Smooth muscle cell (in vitro differentiated cells): Measurements from ENCODE around the gene MRPL10. TPM values are rescaled to one million over a fixed set of nuclear protein-coding genes. Genes with fewer than 3 reads are reported as not detected.

Experiments used
- DNase-seq: peaks from one replicate; lab custom pipeline; 2025; ENCODE audit not compliant: unreplicated experiment; lab: John Stamatoyannopoulos, UW
- H2AFZ ChIP-seq: fragments of 200-600 bp; sonication (generic); 2 replicates; pipeline ENCODE4 v1.6.0; 2016; ENCODE audit warnings: antibody characterized with exemption, low read depth, mild to moderate bottlenecking
- H3F3A ChIP-seq: fragments of 200-600 bp; sonication (generic); 2 replicates; pipeline ENCODE4 v1.6.0; 2017; ENCODE audit warnings: antibody characterized with exemption, low read depth
- H3K27ac ChIP-seq: fragments of 200-600 bp; sonication (generic); 2 replicates; pipeline ENCODE4 v1.5.1; 2016; ENCODE audit warnings: low read depth, mild to moderate bottlenecking
- H3K27me3 ChIP-seq: fragments of 200-600 bp; sonication (generic); 2 replicates; pipeline ENCODE4 v1.6.1; 2016; ENCODE audit warnings: low read depth, mild to moderate bottlenecking
- H3K36me3 ChIP-seq: fragments of 200-600 bp; sonication (generic); 2 replicates; pipeline ENCODE4 v1.5.1; 2016; ENCODE audit warnings: low read depth
- H3K4me1 ChIP-seq: fragments of 200-600 bp; sonication (generic); 2 replicates; pipeline ENCODE4 v1.5.1; 2016; ENCODE audit warnings: low read depth
- H3K4me2 ChIP-seq: fragments of 200-600 bp; sonication (generic); 2 replicates; pipeline ENCODE4 v1.6.0; 2016; ENCODE audit warnings: mild to moderate bottlenecking
- H3K4me3 ChIP-seq: fragments of 200-600 bp; sonication (generic); 2 replicates; pipeline ENCODE4 v1.5.1; 2016; ENCODE audit warnings: mild to moderate bottlenecking
- H3K79me2 ChIP-seq: fragments of 200-600 bp; sonication (generic); 2 replicates; pipeline ENCODE4 v1.6.0; 2016; ENCODE audit warnings: low read depth, mild to moderate bottlenecking
- H3K9ac ChIP-seq: fragments of 200-600 bp; sonication (generic); 2 replicates; pipeline ENCODE4 v1.6.0; 2016; ENCODE audit warnings: low read depth
- H3K9me3 ChIP-seq: fragments of 200-600 bp; sonication (generic); replicated peaks from 2 replicates; pipeline ENCODE4 v1.5.1; 2016; ENCODE audit warnings: low read depth
- H4K20me1 ChIP-seq: fragments of 200-600 bp; sonication (generic); 2 replicates; pipeline ENCODE4 v1.6.0; 2016; ENCODE audit warnings: low read depth
- CTCF ChIP-seq: fragments of 200-600 bp; sonication (generic); IDR thresholded peaks from 2 replicates; pipeline ENCODE4 v1.5.1; 2017; ENCODE audit warnings: borderline replicate concordance, mild to moderate bottlenecking, antibody characterized with exemption; ENCODE audit not compliant: insufficient read depth, poor library complexity, severe bottlenecking
- WGBS: methylation state at CpG from one replicate; pipeline ENCODE4 v1.1.7; 2016; ENCODE audit warnings: low lambda C conversion rate; 5-methylcytosine and 5-hydroxymethylcytosine counted together
- polyA plus RNA-seq: library from polyadenylated mRNA; unstranded; fragments of >200 nt; fragmentation: Nextera tagmentation; extraction: Ambion mirVana; gene quantifications from 2 replicates; pipeline ENCODE4 v1.2.1, GENCODE V29; 2016
- total RNA-seq: library from RNA; depleted of rRNA; stranded (reverse); fragments of >200 nt; gene quantifications from 2 replicates; pipeline ENCODE4 v1.2.3, GENCODE V29; 2014

MRPL10 gene
- total and polyA plus RNA-seq, 2 experiments from 2014 or later: 24.0 to 36.6 TPM

GRCh38 chr17:47822785-47823184 is 8.6 kb downstream of the MRPL10 start:
- Histone ChIP-seq H3K27ac (no peak overlapping the region), H3K9ac (no peak overlapping the region), H3K79me2 (no peaks in the 10 kb centered on the region), H3K4me2 (no peak overlapping the region), H3K4me3 (no peak overlapping the region), H3K27me3 (no peaks in the 10 kb centered on the region), H3K36me3 (no peaks in the 10 kb centered on the region), H3F3A (no peaks in the 10 kb centered on the region), H3K9me3 (no peaks in the 10 kb centered on the region), H4K20me1 (no peaks in the 10 kb centered on the region), H3K4me1 (peaks cover 11% of the 10 kb centered on the region), H2AFZ (no peak overlapping the region)
- DNase-seq: no peak
- TF ChIP-seq CTCF: no peak
- 92% methylated on average over 4 of the region's 4 CpGs for WGBS

GRCh38 chr17:47821424-47822391 is 9.6 kb downstream of the MRPL10 start, which contains the start of gene OSBPL7:
TSS of gene OSBPL7 (minus strand) at chr17:47821794. CDS start at chr17:47820278, 1,516 bp downstream.
- Histone ChIP-seq H3K79me2 (no peaks in the 10 kb centered on the region), H3K4me3 (peak within 1 kb of the TSS; percentile 68), H3K4me2 (peak within 1 kb of the TSS; percentile 95), H3K27me3 (no peaks in the 10 kb centered on the region), H3K27ac (peak within 1 kb of the TSS; percentile 36), H3F3A (no peaks in the 10 kb centered on the region), H3K9ac (peak within 1 kb of the TSS; percentile 75), H3K36me3 (no peaks in the 10 kb centered on the region), H4K20me1 (no peaks in the 10 kb centered on the region), H3K9me3 (no peaks in the 10 kb centered on the region), H2AFZ (peak within 1 kb of the TSS; percentile 35), H3K4me1 (peaks cover 11% of the 10 kb centered on the region)
- TF ChIP-seq CTCF: no peak
- peak; percentile 45 for DNase-seq
- 12% methylated on average over 20 of the region's 21 CpGs for whole genome bisulfite sequencing

- H4K20me1 ChIP-seq: no peaks in the 10 kb centered on the region
- peak overlapping the region; percentile 95 for H3K4me2 ChIP-seq
- WGBS: 35% methylated on average over 4 of the region's 4 CpGs
- no peaks in the 10 kb centered on the region for H3K9me3 ChIP-seq
- H2AFZ ChIP-seq: peak overlapping the region; percentile 26
- peak overlapping the region; percentile 75 for H3K9ac ChIP-seq
- peak overlapping the region; percentile 36 for H3K27ac ChIP-seq
- no peak for DNase-seq
- no peak for TF ChIP-seq CTCF
- no peaks in the 10 kb centered on the region for H3K79me2 ChIP-seq
- no peaks in the 10 kb centered on the region for H3K36me3 ChIP-seq
- H3K4me1 ChIP-seq: peaks cover 11% of the 10 kb centered on the region
- H3F3A ChIP-seq: no peaks in the 10 kb centered on the region
- no peaks in the 10 kb centered on the region for H3K27me3 ChIP-seq
- peak overlapping the region; percentile 68 for H3K4me3 ChIP-seq
Observed at GRCh38 chr17:47821031-47821423, 10.3 kb downstream of the MRPL10 start.
